ENCODE results near the gene NKX2-1. TPM values are rescaled to one million over a fixed set of nuclear protein-coding genes. Genes with fewer than 3 reads are reported as not detected.
A peak's percentile ranks its signal among the peaks of the same experiment; 100 is the strongest.

The NKX2-1 gene
- total RNA-seq, 2 experiments from 2014 or later: not detected

DNA sequence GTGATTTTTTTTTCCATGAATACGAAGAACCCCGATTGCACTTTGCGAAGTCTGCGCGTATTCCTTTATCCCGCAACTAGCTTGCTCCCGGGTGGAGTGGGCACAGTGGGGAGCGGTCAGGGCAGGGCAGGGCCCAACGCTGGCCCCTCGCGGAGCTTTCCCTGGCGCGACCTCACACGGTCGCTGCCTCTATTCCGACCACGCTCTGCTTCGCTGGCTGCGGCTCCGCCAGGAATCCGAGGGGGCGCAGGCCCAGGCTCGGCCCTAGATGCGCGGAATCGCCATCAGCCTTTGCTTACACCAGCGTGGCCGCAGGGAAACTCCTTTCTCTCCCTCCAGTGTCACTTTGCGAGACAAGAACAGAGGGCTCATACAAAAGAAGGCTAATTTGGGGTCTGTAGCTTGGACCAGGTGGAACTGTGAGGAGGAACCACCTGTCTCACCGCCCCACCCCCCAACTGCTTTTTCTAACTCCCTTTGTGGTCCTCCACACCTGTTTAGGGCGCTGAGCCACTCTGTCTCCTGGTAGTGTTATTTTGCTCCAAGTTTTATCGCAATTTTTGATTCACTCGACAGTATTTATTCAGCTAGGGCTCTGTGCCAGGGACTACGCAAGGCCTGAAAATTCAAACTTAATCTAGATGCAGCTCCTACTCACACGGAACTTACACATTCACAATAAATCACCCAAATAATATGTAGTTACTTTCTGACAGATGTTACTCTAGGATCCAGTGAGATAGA lies 3.1 kb upstream of the NKX2-1 start:
- CTCF ChIA-PET: no interaction called here
- H3K4me1 Mint-ChIP-seq: peaks cover 5% of the 10 kb centered on the region

DNA sequence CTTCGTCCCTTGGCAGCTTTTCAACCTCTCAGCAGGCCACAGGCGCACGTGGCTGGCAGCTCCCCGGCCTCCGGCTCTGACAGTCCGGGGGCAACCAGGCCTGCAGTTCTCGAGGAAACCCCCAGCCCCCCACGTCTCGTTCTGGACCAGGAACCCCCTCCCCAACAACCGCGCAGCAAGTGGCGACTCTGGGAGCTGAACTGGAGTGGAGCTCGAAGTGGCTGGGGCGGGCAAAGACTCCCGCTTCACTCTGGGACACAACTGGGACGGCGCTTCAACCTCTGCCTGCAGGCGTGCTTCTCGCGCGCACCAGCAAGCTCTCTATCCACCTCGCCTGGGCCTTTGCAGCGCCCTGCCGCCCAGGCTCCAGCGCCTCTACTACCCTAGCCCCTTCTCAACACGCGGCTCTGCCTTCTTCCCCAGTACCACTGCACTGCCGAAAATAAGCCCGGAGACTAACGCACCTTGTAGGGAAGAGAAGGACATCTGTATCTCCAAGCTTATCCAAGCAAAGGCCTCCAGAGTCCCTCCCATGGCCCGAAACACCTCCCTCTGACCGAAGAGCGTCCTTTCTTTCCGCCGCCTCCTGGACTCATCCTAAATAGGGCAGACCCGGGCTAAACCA lies 2.4 kb upstream of the NKX2-1 start:
- Mint-ChIP-seq H3K27ac (no peak overlapping the region), H3K4me3 (no peak overlapping the region), H3K27me3 (peaks cover 76% of the 10 kb centered on the region), H3K9me3 (peaks cover 2% of the 10 kb centered on the region), H3K4me1 (peaks cover 5% of the 10 kb centered on the region), H3K36me3 (ENCODE audit: low read depth) (peaks cover 3% of the 10 kb centered on the region)
- DNase-seq: no peak
- ChIA-PET POLR2A (no interaction called here), CTCF (interaction anchor here (1.7 kb wide), 1 partner anchor 133 kb away, joined by 4 read pairs; no protein-coding TSS in a partner anchor)

More for the DNA sequence above, 3.1 kb upstream of the NKX2-1 start:
- DNase-seq: no peak
- Mint-ChIP-seq H3K9me3 (peaks cover 2% of the 10 kb centered on the region), H3K36me3 (ENCODE audit: low read depth) (peaks cover 3% of the 10 kb centered on the region), H3K27me3 (peaks cover 83% of the 10 kb centered on the region), H3K27ac (no peak overlapping the region), H3K4me3 (no peak overlapping the region)
- POLR2A ChIA-PET: no interaction called here

DNA sequence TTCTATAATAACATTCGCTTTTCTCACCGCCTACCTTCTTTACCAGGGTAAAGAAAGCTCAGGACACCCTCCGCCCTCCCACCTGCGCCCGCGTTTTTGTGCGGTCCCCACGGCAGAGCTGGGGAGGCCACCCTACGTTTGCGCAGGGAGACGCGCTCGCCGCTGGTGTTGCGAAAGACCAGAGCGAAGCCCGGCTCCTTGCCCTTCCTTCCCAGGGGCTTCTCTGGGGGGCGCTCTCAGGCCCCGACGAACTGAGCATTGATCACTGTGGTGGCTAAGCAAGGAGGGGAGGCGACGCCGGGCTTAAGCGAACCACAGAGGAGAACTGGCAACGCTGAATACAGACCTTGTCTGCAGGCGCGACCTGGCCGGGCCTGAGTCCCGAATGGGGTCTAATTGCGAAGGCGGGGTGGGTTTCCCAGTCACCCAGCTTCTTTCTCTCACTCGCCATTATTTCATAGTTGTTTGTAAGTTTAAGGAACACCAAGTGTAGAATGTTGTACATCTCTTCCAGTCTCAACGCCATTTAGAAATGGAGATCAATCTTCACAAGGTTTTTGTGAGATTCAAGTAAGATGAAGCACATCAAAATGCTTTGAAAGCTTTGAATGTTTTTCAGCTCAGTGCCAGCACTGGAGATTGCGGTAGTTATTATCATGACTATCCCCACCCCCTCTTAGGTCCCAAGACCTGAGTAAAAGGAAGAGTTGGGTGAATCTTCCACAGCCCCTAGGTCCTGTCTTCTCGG lies 1.7 kb upstream of the NKX2-1 start:
- peaks cover 5% of the 10 kb centered on the region for H3K4me1 Mint-ChIP-seq
- no peak overlapping the region for H3K4me3 Mint-ChIP-seq
- peaks cover 73% of the 10 kb centered on the region for H3K27me3 Mint-ChIP-seq
- POLR2A ChIA-PET: no interaction called here
- no peak for DNase-seq
- H3K36me3 Mint-ChIP-seq (ENCODE audit: low read depth): peaks cover 3% of the 10 kb centered on the region
- CTCF ChIA-PET: interaction anchor here (0.5 to 1.7 kb wide), 2 partner anchors 37 to 134 kb away, joined by 3 to 4 read pairs; no protein-coding TSS in a partner anchor
- H3K9me3 Mint-ChIP-seq: peaks cover 2% of the 10 kb centered on the region
- peak overlapping the region; percentile 36 for H3K27ac Mint-ChIP-seq

DNA sequence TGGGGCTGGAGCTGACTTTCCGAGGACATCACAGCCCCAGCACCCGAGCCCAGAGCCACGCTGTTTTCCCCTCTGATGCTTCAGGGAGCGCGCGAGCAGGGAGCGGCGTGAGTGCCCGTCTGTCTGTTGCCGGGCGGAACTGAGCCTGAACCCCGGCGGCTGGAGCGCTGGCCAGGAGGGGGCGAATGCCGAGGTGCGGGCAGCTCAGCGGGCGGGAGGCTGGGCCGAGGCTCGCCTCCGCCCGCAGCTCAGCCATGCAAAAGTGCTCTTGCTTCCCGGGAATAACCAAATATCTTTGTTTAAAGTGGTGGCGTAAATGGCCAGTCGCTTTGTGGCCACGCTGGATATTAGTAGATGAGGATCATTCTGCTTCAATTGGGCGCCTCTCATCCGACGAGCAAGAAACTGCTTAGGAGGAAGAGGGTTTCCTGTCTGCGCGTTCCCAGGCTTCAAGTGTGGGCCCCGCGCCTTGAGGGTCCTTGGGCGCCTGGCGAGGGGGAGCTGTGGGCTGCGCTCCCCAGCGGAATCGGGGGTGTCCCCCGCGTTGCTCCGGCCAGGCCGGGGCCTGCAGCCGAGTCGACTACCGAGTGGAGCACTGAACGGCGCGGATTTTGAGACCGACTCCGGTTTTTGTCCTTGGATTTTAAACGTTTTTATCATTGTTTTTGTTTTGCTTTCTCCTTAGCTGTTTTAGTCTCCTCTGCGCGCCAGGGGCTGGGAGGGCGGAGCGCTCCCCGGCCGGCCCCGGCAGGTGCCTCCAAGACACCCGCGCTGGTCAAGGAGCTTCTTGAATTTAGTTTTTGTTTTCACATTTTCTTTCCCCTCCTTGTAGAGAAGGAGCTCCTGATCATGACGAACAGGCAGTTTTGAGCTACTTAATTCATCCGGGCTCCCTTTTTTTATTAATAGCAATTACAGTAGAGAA lies 831 bp upstream of the NKX2-1 start:
- H3K4me3 Mint-ChIP-seq: peak overlapping the region; percentile 19
- CTCF ChIA-PET: interaction anchor here (0.5 to 1.7 kb wide), 3 partner anchors 38 to 137 kb away, joined by 3 to 4 read pairs (median 3); no protein-coding TSS in a partner anchor
- no peak for DNase-seq
- H3K9me3 Mint-ChIP-seq: peaks cover 2% of the 10 kb centered on the region
- no peak overlapping the region for H3K27ac Mint-ChIP-seq
- peaks cover 3% of the 10 kb centered on the region for H3K36me3 Mint-ChIP-seq (ENCODE audit: low read depth)
- H3K4me1 Mint-ChIP-seq: peaks cover 5% of the 10 kb centered on the region
- H3K27me3 Mint-ChIP-seq: peaks cover 73% of the 10 kb centered on the region
- POLR2A ChIA-PET: no interaction called here

DNA sequence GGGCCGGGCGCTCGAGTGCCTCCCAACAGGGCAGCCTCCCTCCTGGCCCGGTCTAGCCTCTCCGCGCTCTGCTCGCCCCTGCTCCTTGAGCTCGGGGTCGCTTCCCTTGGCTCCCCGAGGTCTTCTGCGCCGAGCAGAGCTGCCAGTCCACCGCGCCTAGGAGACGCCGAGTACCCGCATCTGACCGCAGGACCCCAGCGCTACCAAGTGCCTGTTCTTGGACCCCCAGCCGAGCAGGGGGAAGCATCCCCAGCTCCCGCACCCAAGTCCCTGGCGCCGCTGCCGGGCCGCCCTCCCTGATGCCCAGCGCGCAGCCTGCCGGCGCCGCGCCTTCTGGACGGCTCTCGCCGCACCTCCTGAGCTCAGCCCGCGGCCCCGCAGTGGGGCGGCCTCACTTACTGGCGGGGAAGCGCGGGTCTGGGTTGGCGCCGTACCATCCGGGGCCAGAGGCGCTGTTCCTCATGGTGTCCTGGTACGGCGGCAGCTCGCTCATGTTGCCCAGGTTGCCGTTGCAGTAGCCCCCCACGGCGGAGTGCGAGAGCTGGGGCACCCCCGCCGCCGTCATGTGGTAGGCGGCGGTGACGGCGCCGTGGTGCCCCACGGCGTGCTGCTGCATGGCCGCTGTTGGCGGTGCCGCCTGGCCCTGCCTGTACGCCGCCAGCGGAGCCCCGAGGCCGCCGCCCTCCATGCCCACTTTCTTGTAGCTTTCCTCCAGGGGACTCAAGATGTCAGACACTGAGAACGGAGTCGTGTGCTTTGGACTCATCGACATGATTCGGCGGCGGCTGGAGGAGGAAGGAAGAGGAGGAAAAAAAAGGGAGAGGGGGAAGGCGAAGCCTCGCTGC lies 1.2 kb downstream of the NKX2-1 start:
- H3K9me3 Mint-ChIP-seq: peaks cover 2% of the 10 kb centered on the region
- no peak for DNase-seq
- ChIA-PET POLR2A (no interaction called here), CTCF (interaction anchor here (0.6 kb wide), 1 partner anchor 139 kb away, joined by 3 read pairs; no protein-coding TSS in a partner anchor)
- no peak overlapping the region for H3K4me3 Mint-ChIP-seq
- peaks cover 3% of the 10 kb centered on the region for H3K36me3 Mint-ChIP-seq (ENCODE audit: low read depth)
- H3K4me1 Mint-ChIP-seq: peaks cover 5% of the 10 kb centered on the region
- H3K27me3 Mint-ChIP-seq: peaks cover 74% of the 10 kb centered on the region
- H3K27ac Mint-ChIP-seq: no peak overlapping the region

GRCh38 chr14:36518031-36518585 lies 1.9 kb downstream of the NKX2-1 start:
- DNase-seq: no peak
- H3K9me3 Mint-ChIP-seq: peaks cover 2% of the 10 kb centered on the region
- H3K36me3 Mint-ChIP-seq (ENCODE audit: low read depth): peaks cover 3% of the 10 kb centered on the region
- no peak overlapping the region for H3K4me3 Mint-ChIP-seq
- POLR2A ChIA-PET: no interaction called here
- peaks cover 5% of the 10 kb centered on the region for H3K4me1 Mint-ChIP-seq
- peaks cover 72% of the 10 kb centered on the region for H3K27me3 Mint-ChIP-seq
- CTCF ChIA-PET: no interaction called here
- H3K27ac Mint-ChIP-seq: no peak overlapping the region

DNA sequence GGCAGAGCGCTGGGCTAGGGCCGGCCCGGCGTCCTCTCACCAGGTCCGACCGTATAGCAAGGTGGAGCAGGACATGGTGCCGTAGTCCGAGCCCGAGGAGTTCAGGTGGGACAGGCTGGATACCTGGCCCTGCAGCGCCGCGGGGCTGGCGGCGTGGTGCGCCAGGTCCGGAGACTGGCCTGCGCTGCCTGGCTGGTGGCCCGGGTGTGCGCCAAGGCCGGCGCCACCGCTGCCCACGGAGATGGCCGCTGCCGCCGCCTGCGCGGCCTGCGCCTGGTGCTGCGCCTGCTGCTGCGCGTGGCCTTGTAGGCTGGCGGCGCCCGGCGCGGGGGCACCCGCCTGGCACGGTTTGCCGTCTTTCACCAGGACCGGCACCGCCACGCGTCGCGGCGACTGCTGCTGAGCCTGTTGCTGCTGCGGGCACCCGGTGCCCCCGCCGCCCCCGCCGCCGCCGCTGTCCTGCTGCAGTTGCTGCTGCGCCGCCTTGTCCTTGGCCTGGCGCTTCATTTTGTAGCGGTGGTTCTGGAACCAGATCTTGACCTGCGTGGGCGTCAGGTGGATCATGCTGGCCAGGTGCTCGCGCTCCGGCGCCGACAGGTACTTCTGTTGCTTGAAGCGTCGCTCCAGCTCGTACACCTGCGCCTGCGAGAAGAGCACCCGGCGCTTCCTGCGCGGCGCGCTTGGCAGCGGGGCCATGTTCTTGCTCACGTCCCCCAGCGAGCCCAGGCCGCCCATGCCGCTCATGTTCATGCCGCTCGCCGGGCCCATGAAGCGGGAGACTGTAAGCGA lies 2.6 kb downstream of the NKX2-1 start:
- no peak overlapping the region for H3K4me3 Mint-ChIP-seq
- H3K27me3 Mint-ChIP-seq: peaks cover 72% of the 10 kb centered on the region
- H3K27ac Mint-ChIP-seq: no peak overlapping the region
- ChIA-PET CTCF (no interaction called here), POLR2A (no interaction called here)
- H3K9me3 Mint-ChIP-seq: peaks cover 2% of the 10 kb centered on the region
- H3K36me3 Mint-ChIP-seq (ENCODE audit: low read depth): peaks cover 3% of the 10 kb centered on the region
- no peak for DNase-seq
- H3K4me1 Mint-ChIP-seq: peaks cover 5% of the 10 kb centered on the region

GRCh38 chr14:36516719-36517241 lies 3.3 kb downstream of the NKX2-1 start:
- H3K4me3 Mint-ChIP-seq: no peak overlapping the region
- H3K4me1 Mint-ChIP-seq: peaks cover 5% of the 10 kb centered on the region
- DNase-seq: no peak
- no peaks in the 10 kb centered on the region for H3K9me3 Mint-ChIP-seq
- ChIA-PET CTCF (no interaction called here), POLR2A (no interaction called here)
- H3K27ac Mint-ChIP-seq: no peak overlapping the region
- H3K36me3 Mint-ChIP-seq (ENCODE audit: low read depth): no peaks in the 10 kb centered on the region
- peaks cover 72% of the 10 kb centered on the region for H3K27me3 Mint-ChIP-seq

DNA sequence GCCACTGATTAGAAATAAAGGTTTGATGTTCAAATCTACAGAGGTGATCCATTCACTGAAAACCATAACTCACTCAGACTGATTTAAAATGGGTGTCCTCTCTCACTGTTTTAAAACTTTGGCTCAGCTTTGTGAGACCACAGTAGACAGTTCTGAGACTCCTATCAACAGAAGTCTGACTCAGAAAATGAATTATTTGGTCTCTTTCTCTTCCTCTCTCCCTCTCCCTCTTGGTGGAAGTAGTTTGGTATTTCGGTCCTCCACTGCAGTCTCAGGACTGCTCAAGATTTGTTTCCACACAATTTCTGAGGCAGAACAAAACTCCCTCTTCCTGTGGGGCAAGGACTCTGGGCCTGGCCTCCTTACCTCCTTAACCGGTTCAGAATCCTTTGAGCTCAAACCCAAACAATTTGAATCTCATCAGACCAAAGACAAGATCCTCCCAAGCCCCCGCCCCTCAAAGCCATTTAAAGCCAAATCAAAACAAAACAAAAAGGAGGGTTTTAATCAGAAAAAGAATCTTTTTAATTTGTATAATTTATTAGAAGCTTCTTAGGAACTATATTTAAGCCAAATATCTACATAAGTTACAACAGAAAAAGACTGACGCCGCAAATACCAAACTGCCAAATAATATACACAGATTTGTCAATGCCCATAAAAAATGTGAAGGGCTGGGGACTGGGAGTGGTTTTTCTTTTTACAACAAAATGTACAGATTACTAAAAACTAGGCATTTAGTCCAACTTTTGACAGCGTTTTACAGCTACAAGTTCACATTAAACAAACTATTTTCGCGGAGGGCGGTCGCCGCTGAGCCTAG lies 3.9 kb downstream of the NKX2-1 start:
- Mint-ChIP-seq H3K4me1 (peaks cover 5% of the 10 kb centered on the region), H3K27me3 (peaks cover 67% of the 10 kb centered on the region), H3K36me3 (ENCODE audit: low read depth) (no peaks in the 10 kb centered on the region), H3K4me3 (no peak overlapping the region), H3K27ac (no peak overlapping the region), H3K9me3 (no peaks in the 10 kb centered on the region)
- POLR2A ChIA-PET: no interaction called here
- DNase-seq: no peak
- CTCF ChIA-PET: no interaction called here

GRCh38 chr14:36515105-36515593 lies 4.9 kb downstream of the NKX2-1 start:
- ChIA-PET POLR2A (no interaction called here), CTCF (interaction anchor here (0.7 kb wide), 1 partner anchor 11 kb away, joined by 3 read pairs; no protein-coding TSS in a partner anchor)
- H3K27me3 Mint-ChIP-seq: peaks cover 74% of the 10 kb centered on the region
- peaks cover 5% of the 10 kb centered on the region for H3K4me1 Mint-ChIP-seq
- H3K27ac Mint-ChIP-seq: no peak overlapping the region
- H3K4me3 Mint-ChIP-seq: no peak overlapping the region
- H3K9me3 Mint-ChIP-seq: no peaks in the 10 kb centered on the region
- H3K36me3 Mint-ChIP-seq (ENCODE audit: low read depth): no peaks in the 10 kb centered on the region
- DNase-seq: no peak
